ENCODE results near the gene RWDD2A. TPM values are rescaled to one million over a fixed set of nuclear protein-coding genes. Genes with fewer than 3 reads are reported as not detected.

Gene RWDD2A
- total RNA-seq, 4 donors from 2014 or later, result 2.1 to 6.4 (median 4.2) TPM

- H3K27me3 ChIP-seq, result no peaks in the 10 kb centered on the region
- H3K4me3 ChIP-seq, result no peak overlapping the region
- intact Hi-C loops (cut with DNase I; ENCODE audit: low total_unique reads), result loop anchor here (10.0 kb wide), 1 partner anchor 293 kb away; the partner anchor contains the start of gene PRSS35
- H3K36me3 ChIP-seq, result no peaks in the 10 kb centered on the region
- DNase-seq, result no peak
- H3K9me3 ChIP-seq, result no peaks in the 10 kb centered on the region
- H3K27ac ChIP-seq, result no peak overlapping the region
- TF ChIP-seq POLR2A (IDR thresholded peaks at IDR 0.05) (no peak), CTCF (IDR thresholded peaks at IDR 0.05) (peak; percentile 11 to 44 (median 39))
- H3K4me1 ChIP-seq, result no peaks in the 10 kb centered on the region
Measured at GRCh38 chr6:83221889-83222479, 28.8 kb downstream of the RWDD2A start.

GRCh38 chr6:83226517-83226916 lies 33.4 kb downstream of the RWDD2A start:
- no peak for TF ChIP-seq POLR2A (IDR thresholded peaks at IDR 0.05)
- TF ChIP-seq CTCF (IDR thresholded peaks at IDR 0.05), result no peak
- Histone ChIP-seq H3K9me3 (no peaks in the 10 kb centered on the region), H3K36me3 (no peaks in the 10 kb centered on the region), H3K27ac (no peak overlapping the region), H3K4me1 (no peaks in the 10 kb centered on the region), H3K27me3 (no peaks in the 10 kb centered on the region), H3K4me3 (no peak overlapping the region)
- DNase-seq, result no peak
- intact Hi-C loops (cut with DNase I; ENCODE audit: low total_unique reads), result loop anchor here (10.0 kb wide), 1 partner anchor 288 kb away; the partner anchor contains the start of gene PRSS35

GRCh38 chr6:83231146-83231545 lies 38.0 kb downstream of the RWDD2A start:
- no peak for DNase-seq
- Histone ChIP-seq H3K4me1 (no peaks in the 10 kb centered on the region), H3K9me3 (no peaks in the 10 kb centered on the region), H3K27ac (no peak overlapping the region), H3K4me3 (no peak overlapping the region), H3K27me3 (no peaks in the 10 kb centered on the region), H3K36me3 (no peaks in the 10 kb centered on the region)
- intact Hi-C loops (cut with DNase I; ENCODE audit: low total_unique reads), result no loop called here
- TF ChIP-seq POLR2A (IDR thresholded peaks at IDR 0.05), result no peak
- TF ChIP-seq CTCF (IDR thresholded peaks at IDR 0.05), result no peak

GRCh38 chr6:83247471-83247870 lies 54.3 kb downstream of the RWDD2A start:
- Histone ChIP-seq H3K27ac (no peak overlapping the region), H3K4me3 (no peak overlapping the region), H3K36me3 (no peaks in the 10 kb centered on the region), H3K4me1 (no peaks in the 10 kb centered on the region), H3K9me3 (no peaks in the 10 kb centered on the region), H3K27me3 (no peaks in the 10 kb centered on the region)
- no peak for DNase-seq
- intact Hi-C loops (cut with DNase I; ENCODE audit: low total_unique reads), result no loop called here
- no peak for TF ChIP-seq CTCF (IDR thresholded peaks at IDR 0.05)
- no peak for TF ChIP-seq POLR2A (IDR thresholded peaks at IDR 0.05)

Other genes starting within 250 kb of the RWDD2A start
- gene UBE3D, start 127.5 kb upstream of the RWDD2A start, total RNA-seq, result 10 to 100 TPM in 2 of 4 donors, 1 to 10 TPM in 2; 8.9 to 20.5 (median 13.1) TPM
- gene DOP1A, start 125.7 kb upstream of the RWDD2A start, total RNA-seq, result 10 to 100 TPM; 12.9 to 88.8 (median 31.7) TPM
- 100 to 1,000 TPM in 1 of 4 donors, 10 to 100 TPM in 3; 11.8 to 185 (median 60.9) TPM for gene PGM3, start 92 bp upstream of the RWDD2A start, total RNA-seq
- gene ME1, start 237.7 kb downstream of the RWDD2A start, total RNA-seq, result 10 to 100 TPM in 1 of 4 donors, 1 to 10 TPM in 3; 1.0 to 18.5 (median 3.2) TPM